CD4-positive, alpha-beta memory T cell (primary cell): Measurements from ENCODE around the gene SLC17A8. TPM values are rescaled to one million over a fixed set of nuclear protein-coding genes. Genes with fewer than 3 reads are reported as not detected.
A peak's percentile ranks its signal among the peaks of the same experiment; 100 is the strongest.

ENCODE experiments used
- CTCF ChIA-PET: fragments of 350-600 bp; sonication (Branson Sonifier 250); formaldehyde crosslinking; loops from one replicate; lab custom pipeline; 2021; ENCODE audit warnings: inconsistent platforms; ENCODE audit not compliant: partially characterized antibody; lab: Charles Lee
- POLR2A ChIA-PET: fragments of 350-600 bp; sonication (Branson Sonifier 250); formaldehyde crosslinking; loops from one replicate; lab custom pipeline; 2021; ENCODE audit not compliant: partially characterized antibody; lab: Charles Lee
- DNase-seq, 5 donors: peaks; one replicate each; pipeline versions ENCODE4 v3.0.0 to v3.0.0-alpha.2; 2020 to 2022; ENCODE audit warnings: mixed read lengths in 1 of 5
- H3K27ac ChIP-seq: one replicate; pipeline ENCODE4 v1.7.0; 2013; ENCODE audit warnings: low read depth, low read length
- H3K27me3 ChIP-seq: 2 replicates; pipeline ENCODE4 v1.7.0; 2013; ENCODE audit warnings: mild to moderate bottlenecking, low read length, moderate library complexity; ENCODE audit not compliant: insufficient read depth
- H3K36me3 ChIP-seq: 2 replicates; pipeline ENCODE4 v1.7.0; 2013; ENCODE audit warnings: mild to moderate bottlenecking, low read length, moderate library complexity; ENCODE audit not compliant: insufficient read depth
- H3K4me1 ChIP-seq: 2 replicates; pipeline ENCODE4 v1.7.0; 2013; ENCODE audit warnings: mild to moderate bottlenecking, low read length, moderate library complexity; ENCODE audit not compliant: insufficient read depth
- H3K4me3 ChIP-seq, 2 donors: one replicate each; pipeline ENCODE4 v1.7.0; 2013; ENCODE audit warnings: low read length in 2 of 2, mild to moderate bottlenecking in 1 of 2
- H3K9me3 ChIP-seq, 2 donors: one replicate each; pipeline ENCODE4 v1.7.0; 2013; ENCODE audit warnings: low read length in 2 of 2, control low read depth in 1 of 2; ENCODE audit not compliant: control insufficient read depth in 1 of 2
- H3K27ac Mint-ChIP-seq, 7 donors: one replicate each; pipeline ENCODE4 v1.8.0; 2020 to 2021; ENCODE audit warnings: mixed read lengths in 7 of 7, mild to moderate bottlenecking in 6 of 7, inconsistent platforms in 3 of 7, moderate library complexity in 3 of 7
- H3K27me3 Mint-ChIP-seq, 2 donors: one replicate each; pipeline ENCODE4 v1.8.0; 2020 to 2021; ENCODE audit warnings: mixed read lengths in 2 of 2
- H3K36me3 Mint-ChIP-seq, 2 donors: one replicate each; pipeline ENCODE4 v1.8.0; 2020 to 2021; ENCODE audit warnings: mixed read lengths in 2 of 2, inconsistent platforms in 1 of 2, mild to moderate bottlenecking in 1 of 2
- H3K4me1 Mint-ChIP-seq, 4 donors: one replicate each; pipeline ENCODE4 v1.8.0; 2020 to 2021; ENCODE audit warnings: mixed read lengths in 4 of 4, mild to moderate bottlenecking in 1 of 4
- H3K4me3 Mint-ChIP-seq, 8 donors: one replicate each; pipeline ENCODE4 v1.8.0; 2020 to 2021; ENCODE audit warnings: mixed read lengths in 8 of 8, mild to moderate bottlenecking in 7 of 8, moderate library complexity in 6 of 8, inconsistent platforms in 3 of 8
- H3K9me3 Mint-ChIP-seq, 8 donors: one replicate each; pipeline ENCODE4 v1.8.0; 2020 to 2021; ENCODE audit warnings: mixed read lengths in 8 of 8, mild to moderate bottlenecking in 5 of 8, inconsistent platforms in 3 of 8, moderate library complexity in 1 of 8
- intact Hi-C: fragments of 100-400 bp; cut with micrococcal nuclease; formaldehyde crosslinking; loops from one replicate; pipeline ENCODE4 v1.15.1; 2023
- polyA plus RNA-seq, 2 donors: library from polyadenylated mRNA; unstranded; fragments of 300-500 nt; fragmentation: Illumina TruSeq; gene quantifications; one replicate each; pipeline ENCODE4 v1.2.3, GENCODE V29; 2021
- total RNA-seq, 2 experiments: library from RNA; stranded (reverse); gene quantifications; one replicate each; pipeline ENCODE4 v1.2.3, GENCODE V29; 2021

SLC17A8 gene
- total and polyA plus RNA-seq, 4 experiments from 2014 or later = not detected

GRCh38 chr12:100345020-100345767 is 11.7 kb upstream of the SLC17A8 start:
- H3K27ac Mint-ChIP-seq = no peak overlapping the region
- no peaks in the 10 kb centered on the region for H3K27me3 ChIP-seq
- intact Hi-C loops = no loop called here
- no peak for DNase-seq
- no peak overlapping the region for H3K4me3 ChIP-seq
- no peak overlapping the region for H3K27ac ChIP-seq
- H3K9me3 Mint-ChIP-seq = peaks cover 0 to 4% (median 0%) of the 10 kb centered on the region in 8 donors
- H3K4me1 ChIP-seq = no peaks in the 10 kb centered on the region
- no peak overlapping the region for H3K4me3 Mint-ChIP-seq
- ChIA-PET CTCF (no interaction called here), POLR2A (no interaction called here)
- H3K36me3 ChIP-seq = no peaks in the 10 kb centered on the region
- no peaks in the 10 kb centered on the region for H3K4me1 Mint-ChIP-seq
- no peaks in the 10 kb centered on the region for H3K9me3 ChIP-seq
- peaks cover 2 to 12% of the 10 kb centered on the region in 2 donors for H3K36me3 Mint-ChIP-seq
- H3K27me3 Mint-ChIP-seq = no peaks in the 10 kb centered on the region

- H3K36me3 Mint-ChIP-seq = peaks cover 0 to 8% of the 10 kb centered on the region in 2 donors
These were observed 10.2 kb upstream of the SLC17A8 start for GRCh38 chr12:100346660-100347059.

GRCh38 chr12:100348657-100349454 is 8.0 kb upstream of the SLC17A8 start:
- H3K27me3 Mint-ChIP-seq = peaks cover 0 to 4% of the 10 kb centered on the region in 2 donors
- intact Hi-C loops = no loop called here

More at GRCh38 chr12:100346660-100347059, 10.2 kb upstream of the SLC17A8 start:
- intact Hi-C loops = no loop called here
- Mint-ChIP-seq H3K4me1 (no peaks in the 10 kb centered on the region), H3K4me3 (no peak overlapping the region), H3K9me3 (peaks cover 0 to 4% (median 0%) of the 10 kb centered on the region in 8 donors), H3K27me3 (no peaks in the 10 kb centered on the region), H3K27ac (no peak overlapping the region)
- Histone ChIP-seq H3K4me1 (no peaks in the 10 kb centered on the region), H3K4me3 (no peak overlapping the region), H3K27me3 (no peaks in the 10 kb centered on the region), H3K27ac (no peak overlapping the region), H3K36me3 (no peaks in the 10 kb centered on the region), H3K9me3 (no peaks in the 10 kb centered on the region)
- CTCF ChIA-PET = no interaction called here
- POLR2A ChIA-PET = no interaction called here
- DNase-seq = no peak

GRCh38 chr12:100359248-100359647 is 2.4 kb downstream of the SLC17A8 start:
- H3K9me3 ChIP-seq = no peaks in the 10 kb centered on the region

More at GRCh38 chr12:100348657-100349454, 8.0 kb upstream of the SLC17A8 start:
- Mint-ChIP-seq H3K9me3 (no peaks in the 10 kb centered on the region), H3K4me3 (no peak overlapping the region), H3K27ac (peak overlapping the region in 2 of 7 donors; percentile 16 to 17), H3K4me1 (no peaks in the 10 kb centered on the region), H3K36me3 (no peaks in the 10 kb centered on the region)
- CTCF ChIA-PET = interaction anchor here (1.0 kb wide), 1 partner anchor 15 kb away, joined by 3 read pairs; no protein-coding TSS in a partner anchor
- no peaks in the 10 kb centered on the region for H3K9me3 ChIP-seq
- no peak overlapping the region for H3K27ac ChIP-seq
- no peaks in the 10 kb centered on the region for H3K4me1 ChIP-seq
- no peaks in the 10 kb centered on the region for H3K36me3 ChIP-seq
- no peaks in the 10 kb centered on the region for H3K27me3 ChIP-seq
- H3K4me3 ChIP-seq = no peak overlapping the region
- POLR2A ChIA-PET = no interaction called here
- no peak for DNase-seq

GRCh38 chr12:100359822-100360221 is 2.9 kb downstream of the SLC17A8 start:
- ChIA-PET CTCF (interaction anchor here (1.0 kb wide), 1 partner anchor 12 kb away, joined by 3 read pairs; no protein-coding TSS in a partner anchor), POLR2A (no interaction called here)
- Histone ChIP-seq H3K9me3 (no peaks in the 10 kb centered on the region), H3K4me1 (no peaks in the 10 kb centered on the region), H3K27ac (no peak overlapping the region), H3K4me3 (no peak overlapping the region), H3K27me3 (peaks cover 4% of the 10 kb centered on the region), H3K36me3 (no peaks in the 10 kb centered on the region)
- H3K27ac Mint-ChIP-seq = no peak overlapping the region
- intact Hi-C loops = no loop called here
- no peak for DNase-seq
- H3K4me3 Mint-ChIP-seq = no peak overlapping the region
- no peaks in the 10 kb centered on the region for H3K36me3 Mint-ChIP-seq
- H3K4me1 Mint-ChIP-seq = no peaks in the 10 kb centered on the region
- no peaks in the 10 kb centered on the region for H3K9me3 Mint-ChIP-seq
- peaks cover 7 to 16% of the 10 kb centered on the region in 2 donors for H3K27me3 Mint-ChIP-seq

More at GRCh38 chr12:100359248-100359647, 2.4 kb downstream of the SLC17A8 start:
- H3K4me3 Mint-ChIP-seq = no peak overlapping the region
- no peaks in the 10 kb centered on the region for H3K4me1 ChIP-seq
- no peak overlapping the region for H3K4me3 ChIP-seq
- no peak overlapping the region for H3K27ac ChIP-seq
- POLR2A ChIA-PET = no interaction called here
- no peak overlapping the region for H3K27ac Mint-ChIP-seq
- H3K36me3 Mint-ChIP-seq = no peaks in the 10 kb centered on the region
- peaks cover 4% of the 10 kb centered on the region for H3K27me3 ChIP-seq
- H3K9me3 Mint-ChIP-seq = no peaks in the 10 kb centered on the region
- no peak for DNase-seq
- intact Hi-C loops = no loop called here
- H3K4me1 Mint-ChIP-seq = no peaks in the 10 kb centered on the region
- CTCF ChIA-PET = no interaction called here
- no peaks in the 10 kb centered on the region for H3K36me3 ChIP-seq
- H3K27me3 Mint-ChIP-seq = peaks cover 7 to 16% of the 10 kb centered on the region in 2 donors

GRCh38 chr12:100360450-100360849 is 3.6 kb downstream of the SLC17A8 start:
- Histone ChIP-seq H3K4me1 (no peaks in the 10 kb centered on the region), H3K27me3 (peaks cover 4% of the 10 kb centered on the region), H3K4me3 (no peak overlapping the region), H3K36me3 (no peaks in the 10 kb centered on the region), H3K9me3 (no peaks in the 10 kb centered on the region), H3K27ac (no peak overlapping the region)
- Mint-ChIP-seq H3K27ac (no peak overlapping the region), H3K36me3 (no peaks in the 10 kb centered on the region), H3K4me1 (no peaks in the 10 kb centered on the region), H3K4me3 (no peak overlapping the region), H3K9me3 (no peaks in the 10 kb centered on the region), H3K27me3 (peaks cover 7 to 16% of the 10 kb centered on the region in 2 donors)
- ChIA-PET POLR2A (no interaction called here), CTCF (interaction anchor here (1.0 kb wide), 1 partner anchor 13 kb away, joined by 3 read pairs; no protein-coding TSS in a partner anchor)
- intact Hi-C loops = no loop called here
- DNase-seq = no peak

GRCh38 chr12:100364324-100364723 is 7.5 kb downstream of the SLC17A8 start:
- no peak overlapping the region for H3K27ac ChIP-seq
- no peak overlapping the region for H3K27ac Mint-ChIP-seq
- H3K36me3 ChIP-seq = no peaks in the 10 kb centered on the region
- H3K9me3 ChIP-seq = no peaks in the 10 kb centered on the region
- H3K9me3 Mint-ChIP-seq = peaks cover 0 to 4% (median 0%) of the 10 kb centered on the region in 8 donors
- H3K27me3 Mint-ChIP-seq = peaks cover 2 to 8% of the 10 kb centered on the region in 2 donors
- H3K4me3 Mint-ChIP-seq = no peak overlapping the region
- no peaks in the 10 kb centered on the region for H3K4me1 ChIP-seq
- DNase-seq = no peak
- H3K4me3 ChIP-seq = no peak overlapping the region
- ChIA-PET CTCF (interaction anchor here (1.0 kb wide), 1 partner anchor 16 kb away, joined by 3 read pairs; no protein-coding TSS in a partner anchor), POLR2A (no interaction called here)
- no peaks in the 10 kb centered on the region for H3K27me3 ChIP-seq
- no peaks in the 10 kb centered on the region for H3K4me1 Mint-ChIP-seq
- intact Hi-C loops = no loop called here
- no peaks in the 10 kb centered on the region for H3K36me3 Mint-ChIP-seq
